Germinal center (tissue), 1 donor: ENCODE results near the gene BCLAF1.
"Not testable (repeated sequence)": the region's sequence is repeated elsewhere in the genome, so short reads cannot be mapped to it uniquely, and the experiment has no call there.

Experiments
- DNase-seq: peaks from one replicate; pipeline ENCODE4 v3.0.0; 2012; ENCODE audit warnings: mixed read lengths, low spot score

BCLAF1 gene

DNA sequence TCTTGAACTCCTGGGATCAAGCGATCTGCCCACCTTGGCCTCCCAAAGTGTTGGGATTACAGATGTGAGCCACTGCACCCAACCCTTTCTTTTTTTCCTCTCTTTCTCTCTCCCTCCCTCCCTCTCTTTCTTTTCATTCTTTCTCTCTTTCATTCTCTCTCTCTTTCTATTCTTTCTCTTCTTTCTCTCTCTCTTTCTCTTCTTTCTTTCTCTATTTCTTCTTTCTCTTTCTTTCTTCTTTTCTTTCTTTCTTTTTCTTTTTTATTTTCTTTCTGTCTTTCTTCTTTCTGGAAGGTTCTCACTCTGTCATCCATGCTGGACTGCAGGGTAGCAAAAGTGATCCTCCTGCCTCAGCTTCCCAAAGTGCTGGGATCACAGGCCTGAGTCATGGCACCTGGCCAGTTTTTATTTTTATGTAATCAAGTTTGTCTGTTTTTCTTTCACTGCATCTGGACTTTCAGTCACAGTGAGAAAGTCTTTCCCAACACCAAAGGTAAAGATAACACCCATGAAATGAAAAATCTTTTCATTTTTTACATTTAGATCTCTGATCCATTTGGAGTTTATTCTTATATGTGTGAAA is 20.2 kb upstream of the BCLAF1 start:
- no peak for DNase-seq

GRCh38 chr6:136309171-136309570 is 19.5 kb upstream of the BCLAF1 start:
- DNase-seq: no peak

GRCh38 chr6:136308469-136308868 is 18.8 kb upstream of the BCLAF1 start:
- not testable (repeated sequence) for DNase-seq

- no peak for DNase-seq
These were observed 17.7 kb upstream of the BCLAF1 start for GRCh38 chr6:136307351-136307750.

DNA sequence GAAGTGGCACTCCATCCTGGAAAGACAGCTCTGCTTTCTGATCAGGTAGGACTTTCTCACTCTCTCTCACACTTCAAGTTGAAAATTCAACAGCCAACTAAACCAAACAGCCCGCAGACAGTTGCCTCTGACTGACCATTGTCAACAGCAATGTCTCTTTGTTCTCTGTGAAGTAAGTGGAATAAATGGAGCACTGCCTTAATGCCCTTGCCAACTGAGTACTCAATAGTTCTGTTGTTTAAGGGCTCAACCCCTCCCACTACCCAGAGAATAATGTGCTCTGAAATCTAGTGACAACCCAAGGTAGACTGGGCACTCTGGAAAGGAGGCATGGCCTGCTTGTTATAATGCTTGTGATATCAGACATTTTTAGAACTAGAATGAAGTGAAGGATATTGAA is 16.8 kb upstream of the BCLAF1 start:
- DNase-seq: no peak

DNA sequence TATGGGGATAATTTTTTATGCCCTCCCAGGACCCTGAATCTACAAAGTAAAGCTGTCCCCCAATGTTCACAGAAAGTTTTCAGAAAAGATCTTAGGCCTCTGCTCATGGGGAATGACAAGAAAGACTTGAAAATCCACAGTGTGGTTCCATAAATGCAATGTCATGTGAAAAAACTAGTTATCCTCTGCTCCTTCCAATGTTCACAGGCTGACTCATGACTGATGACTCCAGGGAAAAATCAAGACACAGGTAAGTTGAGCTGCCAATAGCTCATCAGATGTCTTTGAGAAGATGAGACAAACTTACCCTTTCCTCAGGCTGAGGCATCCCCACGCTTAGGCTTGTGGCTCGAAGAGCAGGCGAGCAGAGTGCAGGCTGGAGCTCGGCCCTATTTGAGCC is 14.8 kb upstream of the BCLAF1 start:
- DNase-seq: no peak

- DNase-seq: no peak
These were observed 13.9 kb upstream of the BCLAF1 start for GRCh38 chr6:136303516-136303915.

GRCh38 chr6:136294621-136295020 is 5.0 kb upstream of the BCLAF1 start:
- DNase-seq: no peak

GRCh38 chr6:136290410-136291010 is 864 bp upstream of the BCLAF1 start:
- peak; percentile 45 for DNase-seq

DNA sequence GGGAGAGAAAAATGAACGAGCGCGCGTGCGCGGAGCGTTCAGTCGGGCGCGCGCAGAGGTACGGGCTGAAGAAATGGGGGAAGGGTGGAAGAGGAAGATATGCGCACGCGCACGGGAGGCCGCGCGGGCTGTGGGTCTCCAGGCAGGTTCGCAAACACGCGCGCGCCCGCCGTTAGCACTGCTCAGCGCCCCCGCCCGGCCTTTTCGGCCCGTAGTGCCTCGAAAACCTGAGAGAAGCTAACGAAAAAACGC is 393 bp downstream of the BCLAF1 start:
- DNase-seq: peak; percentile 89

GRCh38 chr6:136288566-136289326 is 900 bp downstream of the BCLAF1 start:
- peak; percentile 81 for DNase-seq

DNA sequence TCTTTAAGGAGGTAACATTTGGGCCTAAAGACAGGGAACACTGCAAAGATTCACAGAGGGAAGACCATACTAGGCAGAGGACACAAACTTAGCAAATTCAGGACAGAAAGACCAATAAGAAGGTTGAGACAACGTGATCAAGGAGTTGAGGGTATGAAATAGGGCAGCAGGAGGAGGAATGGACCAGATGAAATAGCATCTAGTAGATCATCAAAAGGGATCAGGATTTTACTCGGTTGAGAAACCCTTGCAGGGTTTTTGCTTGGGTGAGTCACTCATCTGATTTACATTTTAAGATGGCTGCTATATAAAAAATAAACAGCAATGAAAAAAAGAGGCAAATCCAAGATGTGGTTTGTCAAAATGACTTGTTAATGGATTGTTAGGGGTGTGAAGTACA is 4.7 kb downstream of the BCLAF1 start:
- DNase-seq: no peak

- DNase-seq: no peak
These were observed 6.7 kb downstream of the BCLAF1 start for GRCh38 chr6:136282906-136283305.

DNA sequence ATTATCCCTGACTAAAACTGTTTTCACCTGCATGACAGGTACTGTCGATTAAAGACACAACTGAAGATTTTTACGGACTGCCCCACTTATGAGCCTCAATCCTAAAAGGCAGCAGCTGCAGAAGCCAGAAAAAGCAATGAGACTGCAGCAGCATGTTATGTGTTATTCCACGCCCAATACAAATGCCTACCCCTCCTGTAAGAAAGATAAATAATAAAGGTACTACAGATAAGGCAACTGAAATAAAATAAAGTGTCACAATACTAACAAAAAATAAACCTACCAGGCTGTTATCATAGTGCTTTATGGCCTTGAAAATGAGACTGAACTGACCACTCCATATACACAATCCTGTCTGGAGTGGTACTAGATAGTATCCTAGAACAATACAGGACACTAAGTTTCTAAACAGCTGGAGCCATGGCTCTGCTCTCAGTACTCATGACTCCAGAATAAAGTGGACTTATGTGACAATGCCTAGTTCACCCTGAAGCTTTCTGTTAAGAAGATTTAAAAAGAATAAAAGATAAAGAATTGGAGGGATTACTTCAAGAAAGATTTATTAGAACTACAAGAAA is 9.5 kb downstream of the BCLAF1 start:
- no peak for DNase-seq

DNA sequence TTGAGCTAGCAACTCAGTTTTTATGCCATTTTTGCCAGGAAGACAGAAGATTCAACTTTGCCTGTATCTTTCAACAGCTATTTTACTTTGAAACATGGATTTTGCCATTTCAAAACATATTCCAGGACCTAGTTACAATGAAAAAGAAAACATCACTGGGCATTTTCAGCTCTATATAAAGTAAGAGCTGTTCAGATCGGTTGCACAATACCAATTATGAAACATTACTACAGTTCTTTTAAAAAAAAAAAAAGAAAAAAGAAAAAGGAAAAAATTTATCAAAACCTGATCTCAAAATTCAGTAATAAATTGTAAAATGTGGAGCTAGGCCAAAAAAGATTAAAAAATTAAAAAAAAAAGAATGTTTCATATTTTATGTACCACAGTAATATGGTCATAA is 15.6 kb downstream of the BCLAF1 start:
- no peak for DNase-seq

DNA sequence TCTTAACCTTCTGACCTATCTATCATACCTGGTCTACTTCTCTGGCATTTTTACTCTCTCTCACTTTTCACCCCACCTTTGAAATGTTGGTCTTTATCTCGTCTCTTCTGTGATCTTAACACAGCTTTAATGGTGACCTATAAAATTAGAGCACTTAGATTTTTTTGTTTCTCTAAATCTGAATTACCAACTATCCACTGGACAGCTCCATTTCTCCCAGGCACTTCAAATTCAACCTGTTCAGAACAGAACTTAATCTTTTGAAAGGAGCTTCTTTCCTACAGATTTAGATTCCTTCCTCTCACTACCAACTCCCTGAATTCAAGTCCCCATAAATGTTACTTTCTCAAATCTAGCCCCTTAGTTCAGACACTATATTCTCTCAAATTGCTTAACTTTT is 24.5 kb downstream of the BCLAF1 start:
- no peak for DNase-seq

DNA sequence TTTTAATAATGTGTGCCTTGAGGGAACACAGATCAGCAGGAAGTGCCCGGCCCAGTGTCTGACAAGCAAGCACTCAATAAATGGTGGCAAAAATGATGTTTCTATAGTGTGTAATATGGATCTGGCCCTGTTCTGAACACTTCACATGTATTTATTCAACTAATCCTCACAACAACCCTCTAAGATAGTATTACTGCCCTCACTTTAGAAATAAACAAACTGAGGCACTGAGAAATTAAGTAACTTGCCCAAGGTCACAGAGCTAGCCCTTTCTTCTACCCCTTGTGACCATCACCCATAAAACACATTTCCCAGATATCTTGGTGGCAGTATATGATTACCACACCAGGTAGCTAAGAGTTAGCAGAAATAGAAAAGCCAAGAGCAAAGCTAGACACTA is 26.7 kb downstream of the BCLAF1 start:
- DNase-seq: no peak

DNA sequence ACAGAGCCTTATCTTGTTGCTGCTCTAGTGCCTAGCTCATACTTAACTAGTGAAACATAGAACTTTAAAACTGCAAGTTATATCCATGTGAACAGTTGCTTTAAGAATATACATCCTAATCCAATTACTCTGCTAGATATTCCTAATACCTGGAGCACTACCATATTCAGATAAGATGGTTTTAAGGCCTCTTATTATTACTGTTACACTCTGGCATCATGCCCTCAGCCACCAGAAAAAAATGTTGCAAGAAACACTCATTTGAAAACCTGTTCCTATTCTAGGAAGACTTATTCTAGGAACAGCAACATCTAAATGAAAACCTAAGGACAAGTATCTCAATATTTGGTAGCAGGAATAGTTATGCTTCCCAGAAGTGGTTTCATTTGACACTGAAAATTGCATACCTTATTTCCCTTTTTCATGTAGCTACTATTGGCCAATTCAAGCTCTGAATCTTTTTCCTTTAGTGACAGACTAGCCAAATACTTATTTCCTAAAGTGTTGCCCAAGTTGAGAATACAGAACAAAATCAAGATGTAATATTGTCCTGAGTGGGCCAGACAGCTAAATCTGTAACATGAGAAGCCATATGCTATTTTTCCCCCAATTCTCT is 34.7 kb downstream of the BCLAF1 start:
- no peak for DNase-seq

- DNase-seq: no peak
These were observed 35.9 kb downstream of the BCLAF1 start for GRCh38 chr6:136253734-136254133.

DNA sequence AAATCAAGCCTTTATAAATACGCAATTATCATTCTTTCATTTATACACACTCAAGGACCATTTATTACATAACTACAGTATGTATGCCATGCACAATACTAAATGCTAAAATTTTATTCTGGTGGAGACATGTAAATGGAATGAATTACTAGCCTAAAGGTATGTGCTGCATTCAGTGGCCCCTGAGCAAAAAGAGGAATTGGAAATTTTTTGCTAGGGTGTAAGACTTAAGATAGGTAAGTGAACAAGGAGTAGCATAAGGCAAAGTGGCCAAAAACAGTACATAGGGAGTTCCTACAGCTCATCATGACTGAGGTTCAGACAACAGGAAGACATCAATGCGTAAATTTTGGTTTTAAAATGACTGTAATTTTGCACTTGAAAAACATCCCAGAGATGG is 37.2 kb downstream of the BCLAF1 start:
- no peak for DNase-seq

DNA sequence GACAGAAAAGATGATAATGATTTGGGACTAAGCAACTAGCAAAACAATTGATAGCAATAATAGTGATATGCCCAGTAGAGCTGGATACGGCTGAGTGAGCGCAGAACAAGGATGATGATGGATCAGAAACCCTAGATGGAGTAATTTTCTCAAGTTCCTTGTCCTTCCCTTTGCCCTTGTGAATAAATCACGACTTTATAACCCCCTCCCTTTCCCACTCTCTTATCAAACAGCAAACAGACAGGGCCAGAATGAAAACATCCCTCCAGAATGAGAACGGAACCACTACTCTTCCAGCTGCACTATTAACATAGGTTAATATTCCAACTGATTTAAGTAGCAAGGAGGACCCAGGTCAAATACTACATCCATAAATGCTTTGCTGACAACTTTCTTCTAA is 38.3 kb downstream of the BCLAF1 start:
- no peak for DNase-seq

DNA sequence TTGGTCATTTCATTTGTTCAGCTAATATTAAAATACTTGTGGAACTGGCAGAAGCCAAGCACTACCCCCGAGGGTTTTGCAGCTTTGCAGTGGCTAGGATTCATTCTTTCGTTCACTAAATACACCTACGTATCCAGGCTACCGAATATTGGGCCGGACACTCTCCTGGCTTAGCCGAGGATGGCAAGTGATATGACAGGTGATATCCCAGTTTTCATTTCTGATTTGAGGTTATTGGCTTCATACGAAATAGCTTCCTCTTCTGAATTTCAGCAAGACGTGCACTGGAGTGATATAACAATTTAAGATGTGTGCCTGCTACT is 39.0 kb downstream of the BCLAF1 start:
- peak; percentile 13 for DNase-seq
